Astrocyte (in vitro differentiated cells and primary cell): ENCODE data around the gene PRR36. TPM values are rescaled to one million over a fixed set of nuclear protein-coding genes. Genes with fewer than 3 reads are reported as not detected.

Source experiments
- DNase-seq: peaks from one replicate; pipeline ENCODE4 v3.0.0-alpha.2; 2010; ENCODE audit warnings: low read depth
- FAIRE-seq: peaks from 2 replicates; lab custom pipeline; 2011; peaks lifted over from hg19 to GRCh38; lab: Jason Lieb, UNC
- H2AFZ ChIP-seq: 2 replicates; pipeline ENCODE4 v1.6.0; 2012; ENCODE audit warnings: low read depth, low read length, inconsistent platforms
- H3K27ac ChIP-seq: 2 replicates; pipeline ENCODE4 v1.5.1; 2011; ENCODE audit warnings: low read depth, low read length, inconsistent platforms
- H3K27me3 ChIP-seq: 2 replicates; pipeline ENCODE4 v1.6.0; 2011; ENCODE audit warnings: low read length, inconsistent platforms; ENCODE audit not compliant: insufficient read depth
- H3K36me3 ChIP-seq: 2 replicates; pipeline ENCODE4 v1.5.1; 2011; ENCODE audit warnings: low read length, inconsistent platforms; ENCODE audit not compliant: insufficient read depth
- H3K4me1 ChIP-seq: 2 replicates; pipeline ENCODE4 v1.5.1; 2011; ENCODE audit warnings: low read length, inconsistent platforms; ENCODE audit not compliant: insufficient read depth
- H3K4me2 ChIP-seq: 2 replicates; pipeline ENCODE4 v1.6.0; 2012; ENCODE audit warnings: low read length, inconsistent platforms
- H3K4me3 ChIP-seq: 2 replicates; pipeline ENCODE4 v1.5.1; 2011; ENCODE audit warnings: low read depth, mild to moderate bottlenecking, low read length, inconsistent platforms; ENCODE audit not compliant: insufficient read depth
- H3K79me2 ChIP-seq: 2 replicates; pipeline ENCODE4 v1.6.0; 2012; ENCODE audit warnings: mild to moderate bottlenecking, low read length, inconsistent platforms; ENCODE audit not compliant: insufficient read depth
- H3K9ac ChIP-seq: 2 replicates; pipeline ENCODE4 v1.6.0; 2012; ENCODE audit warnings: mild to moderate bottlenecking, low read length, inconsistent platforms
- H3K9me3 ChIP-seq: 2 replicates; pipeline ENCODE4 v1.5.1; 2012; ENCODE audit warnings: low read depth, mild to moderate bottlenecking, low read length, inconsistent platforms; ENCODE audit not compliant: insufficient read depth
- H4K20me1 ChIP-seq: 2 replicates; pipeline ENCODE4 v1.6.0; 2012; ENCODE audit warnings: low read length, inconsistent platforms; ENCODE audit not compliant: insufficient read depth
- H3K27ac Mint-ChIP-seq: one replicate; pipeline ENCODE4 v1.8.0; 2021; ENCODE audit warnings: mild to moderate bottlenecking, mixed read lengths; ENCODE audit not compliant: unreplicated experiment
- H3K27me3 Mint-ChIP-seq: one replicate; pipeline ENCODE4 v1.8.0; 2021; ENCODE audit warnings: low read depth, mixed read lengths; ENCODE audit not compliant: unreplicated experiment
- H3K36me3 Mint-ChIP-seq: one replicate; pipeline ENCODE4 v1.8.0; 2021; ENCODE audit warnings: low read depth, mixed read lengths; ENCODE audit not compliant: unreplicated experiment
- H3K4me1 Mint-ChIP-seq: one replicate; pipeline ENCODE4 v1.8.0; 2021; ENCODE audit warnings: low read depth, mixed read lengths; ENCODE audit not compliant: unreplicated experiment
- H3K4me3 Mint-ChIP-seq: one replicate; pipeline ENCODE4 v1.8.0; 2021; ENCODE audit warnings: mild to moderate bottlenecking, moderate library complexity, mixed read lengths; ENCODE audit not compliant: unreplicated experiment
- H3K9me3 Mint-ChIP-seq: one replicate; pipeline ENCODE4 v1.8.0; 2021; ENCODE audit warnings: mild to moderate bottlenecking, mixed read lengths; ENCODE audit not compliant: unreplicated experiment
- CTCF ChIP-seq: IDR thresholded peaks from 2 replicates; pipeline ENCODE4 v1.5.1; 2011; ENCODE audit warnings: low read depth, mild to moderate bottlenecking, inconsistent platforms, low read length, moderate library complexity; ENCODE audit not compliant: insufficient read depth
- EZH2 ChIP-seq: IDR thresholded peaks from 2 replicates; pipeline ENCODE4 v1.6.1; 2012; ENCODE audit warnings: mild to moderate bottlenecking, low read length, inconsistent platforms; ENCODE audit not compliant: insufficient read depth
- total RNA-seq: library from RNA; stranded (reverse); gene quantifications from 2 replicates; pipeline ENCODE4 v1.2.1, GENCODE V29; 2021

The PRR36 gene
- total RNA-seq, 1 donor from 2014 or later, result 1.3 TPM

- Mint-ChIP-seq H3K36me3 (peaks cover 3% of the 10 kb centered on the region), H3K4me1 (no peaks in the 10 kb centered on the region), H3K4me3 (no peak overlapping the region), H3K27ac (no peak overlapping the region), H3K27me3 (peaks cover 13% of the 10 kb centered on the region), H3K9me3 (no peaks in the 10 kb centered on the region)
- H3K27ac ChIP-seq, result no peak overlapping the region
- peaks cover 22% of the 10 kb centered on the region for H3K27me3 ChIP-seq
- no peaks in the 10 kb centered on the region for H3K79me2 ChIP-seq
- no peak for FAIRE-seq
- H3K4me3 ChIP-seq, result no peak overlapping the region
- H3K4me2 ChIP-seq, result no peak overlapping the region
- H3K4me1 ChIP-seq, result peaks cover 14% of the 10 kb centered on the region
- TF ChIP-seq CTCF, result no peak
- no peak for TF ChIP-seq EZH2
- DNase-seq, result no peak
- no peaks in the 10 kb centered on the region for H3K36me3 ChIP-seq
- peaks cover 18% of the 10 kb centered on the region for H4K20me1 ChIP-seq
- H2AFZ ChIP-seq, result no peak overlapping the region
- H3K9me3 ChIP-seq, result no peaks in the 10 kb centered on the region
- H3K9ac ChIP-seq, result no peak overlapping the region
Measured at GRCh38 chr19:7913652-7914051, 39.5 kb upstream of the PRR36 start.

- Mint-ChIP-seq H3K36me3 (peaks cover 3% of the 10 kb centered on the region), H3K27me3 (peaks cover 13% of the 10 kb centered on the region), H3K4me1 (no peaks in the 10 kb centered on the region), H3K9me3 (no peaks in the 10 kb centered on the region), H3K4me3 (no peak overlapping the region), H3K27ac (no peak overlapping the region)
- Histone ChIP-seq H3K9ac (no peak overlapping the region), H3K79me2 (peaks cover 6% of the 10 kb centered on the region), H3K36me3 (no peaks in the 10 kb centered on the region), H3K4me2 (no peak overlapping the region), H3K4me1 (peaks cover 14% of the 10 kb centered on the region), H2AFZ (no peak overlapping the region), H3K4me3 (no peak overlapping the region), H3K27me3 (peaks cover 18% of the 10 kb centered on the region), H3K27ac (no peak overlapping the region), H4K20me1 (peaks cover 25% of the 10 kb centered on the region), H3K9me3 (no peaks in the 10 kb centered on the region)
- FAIRE-seq (no peak), DNase-seq (no peak)
- no peak for TF ChIP-seq EZH2
- TF ChIP-seq CTCF, result no peak
Measured at GRCh38 chr19:7912697-7913564, 38.7 kb upstream of the PRR36 start.

- Mint-ChIP-seq H3K4me1 (no peaks in the 10 kb centered on the region), H3K27me3 (peaks cover 13% of the 10 kb centered on the region), H3K36me3 (peaks cover 3% of the 10 kb centered on the region), H3K27ac (no peak overlapping the region), H3K4me3 (no peak overlapping the region), H3K9me3 (no peaks in the 10 kb centered on the region)
- FAIRE-seq (no peak), DNase-seq (no peak)
- Histone ChIP-seq H3K27me3 (peaks cover 16% of the 10 kb centered on the region), H2AFZ (no peak overlapping the region), H3K9ac (no peak overlapping the region), H3K36me3 (no peaks in the 10 kb centered on the region), H3K4me1 (peaks cover 12% of the 10 kb centered on the region), H3K27ac (no peak overlapping the region), H3K79me2 (peaks cover 13% of the 10 kb centered on the region), H3K4me3 (no peak overlapping the region), H3K4me2 (no peak overlapping the region), H4K20me1 (peaks cover 32% of the 10 kb centered on the region), H3K9me3 (no peaks in the 10 kb centered on the region)
- no peak for TF ChIP-seq CTCF
- TF ChIP-seq EZH2, result no peak
Measured at GRCh38 chr19:7912144-7912696, 38.0 kb upstream of the PRR36 start.
